ENCODE measurements around the gene SLIT3. TPM values are rescaled to one million over a fixed set of nuclear protein-coding genes. Genes with fewer than 3 reads are reported as not detected.

Gene SLIT3
- total RNA-seq, 1 donor from 2014 or later = 3.1 TPM

GRCh38 chr5:168655316-168655715 lies 645.6 kb downstream of the SLIT3 start:
- TF ChIP-seq CTCF (conservative IDR thresholded peaks at IDR 0.05; ENCODE audit: low read depth, low read length) = no peak
- DNase-seq (ENCODE audit: low read depth) = no peak
- no peak overlapping the region for H3K4me3 ChIP-seq (ENCODE audit: low read depth, low read length)

GRCh38 chr5:168654211-168654721 lies 646.7 kb downstream of the SLIT3 start:
- no peak for DNase-seq (ENCODE audit: low read depth)
- TF ChIP-seq CTCF (conservative IDR thresholded peaks at IDR 0.05; ENCODE audit: low read depth, low read length) = no peak
- H3K4me3 ChIP-seq (ENCODE audit: low read depth, low read length) = no peak overlapping the region

- DNase-seq (ENCODE audit: low read depth) = no peak
- H3K4me3 ChIP-seq (ENCODE audit: low read depth, low read length) = no peak overlapping the region
- TF ChIP-seq CTCF (conservative IDR thresholded peaks at IDR 0.05; ENCODE audit: low read depth, low read length) = no peak
These were observed 647.3 kb downstream of the SLIT3 start for GRCh38 chr5:168653626-168654025.

- TF ChIP-seq CTCF (conservative IDR thresholded peaks at IDR 0.05; ENCODE audit: low read depth, low read length) = no peak
- no peak for DNase-seq (ENCODE audit: low read depth)
- no peak overlapping the region for H3K4me3 ChIP-seq (ENCODE audit: low read depth, low read length)
These were observed 649.3 kb downstream of the SLIT3 start for GRCh38 chr5:168651648-168652047.

- no peak for DNase-seq (ENCODE audit: low read depth)
- no peak for TF ChIP-seq CTCF (conservative IDR thresholded peaks at IDR 0.05; ENCODE audit: low read depth, low read length)
- H3K4me3 ChIP-seq (ENCODE audit: low read depth, low read length) = no peak overlapping the region
These were observed 651.6 kb downstream of the SLIT3 start for GRCh38 chr5:168649306-168649705.

GRCh38 chr5:168648576-168648975 lies 652.4 kb downstream of the SLIT3 start:
- no peak for TF ChIP-seq CTCF (conservative IDR thresholded peaks at IDR 0.05; ENCODE audit: low read depth, low read length)
- DNase-seq (ENCODE audit: low read depth) = no peak
- no peak overlapping the region for H3K4me3 ChIP-seq (ENCODE audit: low read depth, low read length)

GRCh38 chr5:168648016-168648415 lies 652.9 kb downstream of the SLIT3 start:
- no peak for DNase-seq (ENCODE audit: low read depth)
- H3K4me3 ChIP-seq (ENCODE audit: low read depth, low read length) = no peak overlapping the region
- TF ChIP-seq CTCF (conservative IDR thresholded peaks at IDR 0.05; ENCODE audit: low read depth, low read length) = no peak
